ENCODE data around the gene PARP8. TPM values are rescaled to one million over a fixed set of nuclear protein-coding genes. Genes with fewer than 3 reads are reported as not detected.
"Not testable (repeated sequence)": the region's sequence is repeated elsewhere in the genome, so short reads cannot be mapped to it uniquely, and the experiment has no call there.

PARP8 gene
- total and polyA plus RNA-seq, 3 experiments from 2014 or later = 55.4 to 142 (median 58.4) TPM

- Histone ChIP-seq H3K27me3 (ENCODE audit: insufficient read depth, low read length, poor library complexity, severe bottlenecking) (no peaks in the 10 kb centered on the region), H3K36me3 (ENCODE audit: insufficient read depth, low read length) (peaks cover 15% of the 10 kb centered on the region), H3K4me1 (ENCODE audit: insufficient read depth, low read length) (peaks cover 24% of the 10 kb centered on the region), H3K27ac (ENCODE audit: low read depth, low read length) (no peak overlapping the region), H3K9me3 (ENCODE audit: low read length) (peaks cover 7% of the 10 kb centered on the region), H3K4me3 (ENCODE audit: low read length) (no peak overlapping the region)
- DNase-seq = no peak
- H3K4me3 Mint-ChIP-seq = no peak overlapping the region
- POLR2A ChIA-PET = no interaction called here
- peaks cover 55 to 78% (median 70%) of the 10 kb centered on the region in 3 donors for H3K4me1 Mint-ChIP-seq
- peaks cover 0 to 1% of the 10 kb centered on the region in 2 donors for H3K27me3 Mint-ChIP-seq
- CTCF ChIA-PET = no interaction called here
- peak overlapping the region in 3 of 8 donors; percentile 28 to 78 (median 39) for H3K27ac Mint-ChIP-seq
- H3K9me3 Mint-ChIP-seq = peaks cover 7 to 21% (median 19%) of the 10 kb centered on the region in 5 donors
- peaks cover 53 to 83% (median 54%) of the 10 kb centered on the region in 3 donors for H3K36me3 Mint-ChIP-seq
Measured at GRCh38 chr5:50807661-50808060, 141.2 kb downstream of the PARP8 start.

GRCh38 chr5:50808406-50808805 lies 142.0 kb downstream of the PARP8 start:
- Mint-ChIP-seq H3K27me3 (no peaks in the 10 kb centered on the region), H3K4me1 (peaks cover 49 to 77% (median 65%) of the 10 kb centered on the region in 3 donors), H3K36me3 (peaks cover 46 to 80% (median 47%) of the 10 kb centered on the region in 3 donors), H3K27ac (peak overlapping the region in 6 of 8 donors; percentile 2 to 55 (median 18)), H3K9me3 (peaks cover 0 to 13% (median 11%) of the 10 kb centered on the region in 5 donors), H3K4me3 (peak overlapping the region in 1 of 7 donors; percentile 6)
- DNase-seq = no peak
- H3K27me3 ChIP-seq (ENCODE audit: insufficient read depth, low read length, poor library complexity, severe bottlenecking) = no peaks in the 10 kb centered on the region
- ChIA-PET POLR2A (no interaction called here), CTCF (no interaction called here)
- no peak overlapping the region for H3K4me3 ChIP-seq (ENCODE audit: low read length)
- peaks cover 24% of the 10 kb centered on the region for H3K4me1 ChIP-seq (ENCODE audit: insufficient read depth, low read length)
- peaks cover 10% of the 10 kb centered on the region for H3K36me3 ChIP-seq (ENCODE audit: insufficient read depth, low read length)
- no peak overlapping the region for H3K27ac ChIP-seq (ENCODE audit: low read depth, low read length)
- H3K9me3 ChIP-seq (ENCODE audit: low read length) = no peaks in the 10 kb centered on the region

- H3K36me3 ChIP-seq (ENCODE audit: insufficient read depth, low read length) = peaks cover 18% of the 10 kb centered on the region
- CTCF ChIA-PET; H3K4me3 Mint-ChIP-seq; H3K4me3 ChIP-seq (ENCODE audit: low read length); H3K27me3 Mint-ChIP-seq; H3K9me3 Mint-ChIP-seq; H3K9me3 ChIP-seq (ENCODE audit: low read length); DNase-seq; H3K27ac ChIP-seq (ENCODE audit: low read depth, low read length); POLR2A ChIA-PET; H3K4me1 ChIP-seq (ENCODE audit: insufficient read depth, low read length); H3K27me3 ChIP-seq (ENCODE audit: insufficient read depth, low read length, poor library complexity, severe bottlenecking): not testable (repeated sequence)
- Mint-ChIP-seq H3K27ac (peak overlapping the region in 2 of 8 donors; percentile 1 to 30), H3K4me1 (peaks cover 35 to 64% (median 45%) of the 10 kb centered on the region in 3 donors), H3K36me3 (peaks cover 30 to 80% (median 36%) of the 10 kb centered on the region in 3 donors)
Measured at GRCh38 chr5:50811746-50812145, 145.3 kb downstream of the PARP8 start.

GRCh38 chr5:50813691-50814090 lies 147.3 kb downstream of the PARP8 start:
- Histone ChIP-seq H3K9me3 (ENCODE audit: low read length) (no peaks in the 10 kb centered on the region), H3K4me1 (ENCODE audit: insufficient read depth, low read length) (no peaks in the 10 kb centered on the region), H3K36me3 (ENCODE audit: insufficient read depth, low read length) (peaks cover 26% of the 10 kb centered on the region), H3K4me3 (ENCODE audit: low read length) (no peak overlapping the region), H3K27me3 (ENCODE audit: insufficient read depth, low read length, poor library complexity, severe bottlenecking) (no peaks in the 10 kb centered on the region), H3K27ac (ENCODE audit: low read depth, low read length) (no peak overlapping the region)
- Mint-ChIP-seq H3K4me3 (peak overlapping the region in 1 of 7 donors; percentile 28), H3K27ac (peak overlapping the region in 4 of 8 donors; percentile 5 to 75 (median 36)), H3K27me3 (no peaks in the 10 kb centered on the region), H3K36me3 (peaks cover 26 to 77% (median 33%) of the 10 kb centered on the region in 3 donors), H3K4me1 (peaks cover 24 to 53% (median 34%) of the 10 kb centered on the region in 3 donors), H3K9me3 (peaks cover 0 to 7% (median 6%) of the 10 kb centered on the region in 5 donors)
- no peak for DNase-seq
- POLR2A ChIA-PET = no interaction called here
- CTCF ChIA-PET = no interaction called here

GRCh38 chr5:50814556-50814955 lies 148.1 kb downstream of the PARP8 start:
- Histone ChIP-seq H3K36me3 (ENCODE audit: insufficient read depth, low read length) (peaks cover 26% of the 10 kb centered on the region), H3K4me1 (ENCODE audit: insufficient read depth, low read length) (no peaks in the 10 kb centered on the region), H3K4me3 (ENCODE audit: low read length) (no peak overlapping the region), H3K27ac (ENCODE audit: low read depth, low read length) (no peak overlapping the region), H3K27me3 (ENCODE audit: insufficient read depth, low read length, poor library complexity, severe bottlenecking) (no peaks in the 10 kb centered on the region), H3K9me3 (ENCODE audit: low read length) (no peaks in the 10 kb centered on the region)
- peaks cover 0 to 7% (median 6%) of the 10 kb centered on the region in 5 donors for H3K9me3 Mint-ChIP-seq
- POLR2A ChIA-PET = no interaction called here
- no peak overlapping the region for H3K4me3 Mint-ChIP-seq
- CTCF ChIA-PET = no interaction called here
- H3K27me3 Mint-ChIP-seq = no peaks in the 10 kb centered on the region
- peaks cover 23 to 52% (median 29%) of the 10 kb centered on the region in 3 donors for H3K4me1 Mint-ChIP-seq
- H3K27ac Mint-ChIP-seq = no peak overlapping the region
- no peak for DNase-seq
- peaks cover 26 to 79% (median 33%) of the 10 kb centered on the region in 3 donors for H3K36me3 Mint-ChIP-seq

GRCh38 chr5:50822046-50822445 lies 155.6 kb downstream of the PARP8 start:
- no peaks in the 10 kb centered on the region for H3K9me3 ChIP-seq (ENCODE audit: low read length)
- POLR2A ChIA-PET = no interaction called here
- CTCF ChIA-PET = no interaction called here
- peaks cover 24 to 47% (median 40%) of the 10 kb centered on the region in 3 donors for H3K4me1 Mint-ChIP-seq
- no peaks in the 10 kb centered on the region for H3K27me3 ChIP-seq (ENCODE audit: insufficient read depth, low read length, poor library complexity, severe bottlenecking)
- H3K4me1 ChIP-seq (ENCODE audit: insufficient read depth, low read length) = no peaks in the 10 kb centered on the region
- H3K36me3 ChIP-seq (ENCODE audit: insufficient read depth, low read length) = peaks cover 51% of the 10 kb centered on the region
- no peak overlapping the region for H3K27ac ChIP-seq (ENCODE audit: low read depth, low read length)
- H3K27ac Mint-ChIP-seq = peak overlapping the region in 3 of 8 donors; percentile 5 to 26 (median 23)
- H3K36me3 Mint-ChIP-seq = peaks cover 7 to 91% (median 39%) of the 10 kb centered on the region in 3 donors
- DNase-seq = no peak
- no peak overlapping the region for H3K4me3 Mint-ChIP-seq
- no peaks in the 10 kb centered on the region for H3K27me3 Mint-ChIP-seq
- no peak overlapping the region for H3K4me3 ChIP-seq (ENCODE audit: low read length)
- no peaks in the 10 kb centered on the region for H3K9me3 Mint-ChIP-seq

GRCh38 chr5:50822761-50823160 lies 156.3 kb downstream of the PARP8 start:
- H3K27me3 Mint-ChIP-seq = no peaks in the 10 kb centered on the region
- no peak overlapping the region for H3K4me3 Mint-ChIP-seq
- peaks cover 22 to 41% (median 38%) of the 10 kb centered on the region in 3 donors for H3K4me1 Mint-ChIP-seq
- Histone ChIP-seq H3K27me3 (ENCODE audit: insufficient read depth, low read length, poor library complexity, severe bottlenecking) (no peaks in the 10 kb centered on the region), H3K4me3 (ENCODE audit: low read length) (no peak overlapping the region), H3K9me3 (ENCODE audit: low read length) (no peaks in the 10 kb centered on the region), H3K4me1 (ENCODE audit: insufficient read depth, low read length) (no peaks in the 10 kb centered on the region), H3K36me3 (ENCODE audit: insufficient read depth, low read length) (peaks cover 49% of the 10 kb centered on the region), H3K27ac (ENCODE audit: low read depth, low read length) (no peak overlapping the region)
- no peak for DNase-seq
- CTCF ChIA-PET = no interaction called here
- no peaks in the 10 kb centered on the region for H3K9me3 Mint-ChIP-seq
- H3K27ac Mint-ChIP-seq = no peak overlapping the region
- POLR2A ChIA-PET = no interaction called here
- peaks cover 6 to 91% (median 34%) of the 10 kb centered on the region in 3 donors for H3K36me3 Mint-ChIP-seq

GRCh38 chr5:50823568-50823967 lies 157.1 kb downstream of the PARP8 start:
- Histone ChIP-seq H3K27me3 (ENCODE audit: insufficient read depth, low read length, poor library complexity, severe bottlenecking) (no peaks in the 10 kb centered on the region), H3K4me3 (ENCODE audit: low read length) (no peak overlapping the region), H3K27ac (ENCODE audit: low read depth, low read length) (no peak overlapping the region), H3K9me3 (ENCODE audit: low read length) (no peaks in the 10 kb centered on the region), H3K36me3 (ENCODE audit: insufficient read depth, low read length) (peaks cover 54% of the 10 kb centered on the region), H3K4me1 (ENCODE audit: insufficient read depth, low read length) (no peaks in the 10 kb centered on the region)
- POLR2A ChIA-PET = no interaction called here
- CTCF ChIA-PET = no interaction called here
- no peak overlapping the region for H3K4me3 Mint-ChIP-seq
- H3K36me3 Mint-ChIP-seq = peaks cover 15 to 90% (median 34%) of the 10 kb centered on the region in 3 donors
- no peaks in the 10 kb centered on the region for H3K9me3 Mint-ChIP-seq
- H3K27ac Mint-ChIP-seq = peak overlapping the region in 3 of 8 donors; percentile 24 to 50 (median 31)
- DNase-seq = no peak
- no peaks in the 10 kb centered on the region for H3K27me3 Mint-ChIP-seq
- H3K4me1 Mint-ChIP-seq = peaks cover 20 to 43% (median 38%) of the 10 kb centered on the region in 3 donors
